Measurements from ENCODE around the gene PHF21A. TPM values are rescaled to one million over a fixed set of nuclear protein-coding genes. Genes with fewer than 3 reads are reported as not detected.

Gene PHF21A
- total and polyA plus RNA-seq, 2 of the 8 experiments (the other 6 are each of a cell fraction or from before 2014, with no cell fraction given) = 17.6 to 40.3 TPM

DNA sequence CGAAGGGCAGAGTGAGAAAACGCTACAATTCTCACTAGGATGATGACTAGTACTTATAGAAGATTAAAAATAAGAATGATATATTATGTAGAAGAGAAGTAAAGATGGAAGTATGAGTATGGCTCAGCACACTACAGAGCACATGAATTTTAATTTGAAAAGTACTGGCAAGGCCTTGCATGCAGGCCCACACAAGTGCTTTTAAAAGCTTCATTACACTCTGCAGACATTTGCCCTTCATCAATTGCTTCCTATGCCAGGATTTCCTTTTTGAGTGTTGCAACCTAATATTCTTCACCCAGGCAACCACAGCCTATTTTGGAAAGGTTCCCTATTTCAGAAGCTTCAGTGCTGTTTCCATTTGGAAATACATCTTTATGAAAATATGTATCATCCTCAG, 117.7 kb downstream of the PHF21A start:
- peak; percentile 80; the same call in 1 of the 2 replicates for TF ChIP-seq GABPA (IDR thresholded peaks at IDR 0.05; ENCODE audit: borderline replicate concordance, insufficient read depth, low read length)
- 0 out of 2 replicates have a peak, but pooled peaks have one; percentile 30 for TF ChIP-seq TBP (IDR thresholded peaks at IDR 0.05; ENCODE audit: low read depth, low read length)
- TF ChIP-seq, protein P1, sequence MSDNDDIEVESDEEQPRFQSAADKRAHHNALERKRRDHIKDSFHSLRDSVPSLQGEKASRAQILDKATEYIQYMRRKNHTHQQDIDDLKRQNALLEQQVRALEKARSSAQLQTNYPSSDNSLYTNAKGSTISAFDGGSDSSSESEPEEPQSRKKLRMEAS (IDR thresholded peaks at IDR 0.05) = no peak
- no peak overlapping the region for H3K14ac ChIP-seq (ENCODE audit: insufficient read length)
- H3K79me1 ChIP-seq (ENCODE audit: low read depth, low read length) = no peaks in the 10 kb centered on the region
- ChIA-PET CTCF (ENCODE audit: partially characterized antibody) (interaction anchor here (0.5 to 4.0 kb wide), 15 partner anchors 8 to 467 kb away, joined by 3 to 48 read pairs (median 3); no protein-coding TSS in a partner anchor), POLR2A (ENCODE audit: partially characterized antibody) (interaction anchor here (0.7 to 4.0 kb wide), 11 partner anchors 8 to 240 kb away, joined by 3 to 24 read pairs (median 4); partner anchors contain the start of gene LARGE2)
- peak overlapping the region; percentile 77 for H2BK120ac ChIP-seq (replicated peaks; ENCODE audit: low read depth, low read length)
- no peak overlapping the region for H4K8ac ChIP-seq (ENCODE audit: extremely low read depth, insufficient read depth, low read length)
- peaks cover 0 to 27% of the 10 kb centered on the region in 2 experiments; a peak in 2 of 4 replicates for H3K79me2 ChIP-seq (ENCODE audit: control insufficient read depth in 1 of 2, insufficient read depth in 2 of 2, low read length in 2 of 2)
- no peak overlapping the region for H3K23ac ChIP-seq (ENCODE audit: insufficient read length)
- no peaks in the 10 kb centered on the region for H3K36me3 ChIP-seq (ENCODE audit: control insufficient read depth in 2 of 4, insufficient read depth in 4 of 4, low read length in 3 of 4)
- H3K4me2 ChIP-seq (ENCODE audit: insufficient read depth in 1 of 2, low read depth in 2 of 2, low read length in 2 of 2) = no peak overlapping the region
- no peak overlapping the region for H3K4me3 ChIP-seq (ENCODE audit: extremely low read depth in 1 of 4, insufficient read depth in 2 of 4, low read depth in 3 of 4, low read length in 4 of 4)
- H3K4me1 ChIP-seq (replicated peaks in 1 of 4; ENCODE audit: control insufficient read depth in 3 of 4, insufficient read depth in 4 of 4, low read length in 3 of 4) = peaks cover 0 to 15% (median 7%) of the 10 kb centered on the region in 4 experiments; a peak in 3 of 7 replicates
- WGBS, 2 experiments (ENCODE audit: extremely low coverage in 1 of 2, insufficient coverage in 1 of 2, insufficient read length in 1 of 2, insufficient replicate concordance in 2 of 2, low coverage in 1 of 2, low lambda C conversion rate in 2 of 2, missing lambda C conversion rate in 1 of 2) = 79% methylated on average over 2 of the region's 2 CpGs; no CpG with 5 or more reads in 1 of the 2 experiments
- FAIRE-seq (peak; percentile 36), DNase-seq (ENCODE audit: low read depth in 1 of 2, low spot score in 2 of 2) (no peak)
- no peaks in the 10 kb centered on the region for H3K27me3 ChIP-seq (replicated peaks in 1 of 4; ENCODE audit: control insufficient read depth in 3 of 4, extremely low read depth in 1 of 4, insufficient read depth in 3 of 4, low read length in 3 of 4)
- no peak overlapping the region for H2AFZ ChIP-seq (ENCODE audit: low read length)
- H2BK20ac ChIP-seq (ENCODE audit: low read length) = no peak overlapping the region; the same call in 1 of the 2 replicates
- H2BK15ac ChIP-seq (ENCODE audit: low read length) = no peak overlapping the region
- no peak overlapping the region for H4K5ac ChIP-seq (ENCODE audit: insufficient read length, low read depth, low read length)
- no peak overlapping the region for H2AK5ac ChIP-seq (ENCODE audit: low read depth, low read length)
- H3K4ac ChIP-seq (replicated peaks; ENCODE audit: insufficient read length, low read depth, low read length) = no peak overlapping the region
- no peak overlapping the region for H2BK5ac ChIP-seq (ENCODE audit: low read depth, low read length)
- H3K9ac ChIP-seq (replicated peaks in 1 of 4; ENCODE audit: extremely low read depth in 1 of 4, low read depth in 3 of 4, low read length in 3 of 4) = no peak overlapping the region
- H2BK12ac ChIP-seq (ENCODE audit: low read depth, low read length) = peak overlapping the region; percentile 82; the same call in 1 of the 2 replicates
- no peak overlapping the region for H3K56ac ChIP-seq (replicated peaks; ENCODE audit: insufficient read length, low read depth, low read length)
- no peak overlapping the region for H4K91ac ChIP-seq (replicated peaks; ENCODE audit: insufficient read length, low read length)
- H3K18ac ChIP-seq (ENCODE audit: extremely low read depth, low read length) = no peak overlapping the region; the same call in 1 of the 2 replicates
- H3K9me3 ChIP-seq (ENCODE audit: insufficient read depth in 2 of 2, low read depth in 1 of 2, low read length in 1 of 2) = no peaks in the 10 kb centered on the region
- H3K23me2 ChIP-seq (ENCODE audit: low read depth, low read length) = no peaks in the 10 kb centered on the region
- no peaks in the 10 kb centered on the region for H4K20me1 ChIP-seq (replicated peaks in 1 of 2; ENCODE audit: control insufficient read depth in 1 of 2, insufficient read depth in 2 of 2, low read length in 2 of 2)
- H3K27ac ChIP-seq (ENCODE audit: low read depth, low read length) = no peak overlapping the region
